Suppressor macrophage treated with lipopolysaccharide for 1 hour (primary cell): ENCODE data around the gene TEFM.
"Not testable (repeated sequence)": the region's sequence is repeated elsewhere in the genome, so short reads cannot be mapped to it uniquely, and the experiment has no call there.

Experiments used
- DNase-seq, 3 donors: peaks; one replicate each; pipeline ENCODE4 v3.0.0-alpha.2; 2020 to 2022

Gene TEFM

GRCh38 chr17:30921544-30922196 is 15.6 kb upstream of the TEFM start, which contains the start of gene ADAP2:
ADAP2 (plus strand) TSS chr17:30921945; CDS start chr17:30922015, 70 bp downstream.
- peak; percentile 80 to 93 (median 86) for DNase-seq

GRCh38 chr17:30920683-30921543 is 14.9 kb upstream of the TEFM start:
- DNase-seq, result peak; percentile 29 to 45 (median 40)

- no peak for DNase-seq
Observed at GRCh38 chr17:30920282-30920681, 14.2 kb upstream of the TEFM start.

DNA sequence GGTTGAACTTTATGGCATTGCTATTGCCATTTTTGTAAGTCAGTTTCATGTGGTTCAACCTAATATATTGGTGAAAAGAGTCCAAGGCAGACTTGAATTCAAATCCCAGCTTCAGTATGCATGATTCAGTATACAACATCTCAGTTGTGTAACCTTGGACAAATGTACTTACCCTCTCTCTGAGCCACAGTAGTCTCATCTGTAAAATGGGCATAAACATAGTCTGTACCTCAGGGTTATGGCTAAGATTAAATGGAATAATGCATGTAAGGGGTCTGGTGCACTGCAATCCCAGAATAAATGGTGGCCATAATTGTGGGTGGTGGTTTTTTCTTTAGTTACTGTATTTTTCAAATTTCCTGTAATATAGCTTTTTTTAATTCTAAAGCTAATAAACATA is 11.0 kb upstream of the TEFM start:
- DNase-seq, result no peak

- DNase-seq, result no peak
Observed at GRCh38 chr17:30915833-30916611, 10.0 kb upstream of the TEFM start.

GRCh38 chr17:30913955-30914354 is 7.9 kb upstream of the TEFM start:
- DNase-seq, result no peak

DNA sequence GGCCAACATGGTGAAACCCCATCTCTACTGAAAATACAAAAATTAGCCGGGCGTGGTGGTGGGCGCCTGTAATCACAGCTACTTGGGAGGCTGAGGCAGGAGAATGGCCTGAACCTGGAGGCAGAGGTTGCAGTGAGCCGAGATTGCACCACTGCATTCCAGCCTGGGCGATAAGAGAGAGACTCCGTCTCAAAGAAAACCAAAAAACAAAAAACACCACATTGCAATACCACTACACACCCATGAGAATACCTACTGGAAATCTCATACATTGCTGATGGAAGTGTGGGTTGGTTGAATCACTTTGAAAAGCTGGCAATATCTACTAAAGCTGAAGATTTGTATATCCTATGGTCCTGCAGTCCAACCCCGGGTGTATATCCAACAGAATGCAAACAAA is 4.1 kb upstream of the TEFM start:
- not testable (repeated sequence) for DNase-seq

- no peak for DNase-seq
Observed at GRCh38 chr17:30908717-30909420, 2.8 kb upstream of the TEFM start.

- DNase-seq, result peak; percentile 34 to 38 (median 36)
Observed at GRCh38 chr17:30905742-30906100, 317 bp downstream of the TEFM start.

- DNase-seq, result no peak
Observed at GRCh38 chr17:30897311-30897710, 8.7 kb downstream of the TEFM start.

DNA sequence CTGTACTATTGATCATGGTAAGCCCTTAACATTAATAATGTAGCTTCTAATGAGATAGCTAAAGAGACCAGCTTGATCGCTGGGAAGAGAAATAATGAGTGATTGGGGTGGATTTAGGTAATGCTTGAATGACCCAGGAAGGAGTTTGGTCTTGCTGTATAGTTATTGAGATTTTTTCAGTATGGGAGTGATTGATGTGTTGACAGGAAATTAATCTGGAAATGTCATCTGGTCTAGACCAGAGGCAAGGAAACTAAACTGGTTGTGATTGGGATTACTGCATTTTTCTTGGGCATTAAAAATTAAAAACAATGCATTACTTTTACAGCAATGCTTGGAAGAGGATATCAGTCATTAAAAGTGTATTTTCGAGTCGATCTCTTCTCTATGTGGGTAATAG is 11.8 kb downstream of the TEFM start:
- DNase-seq, result no peak

GRCh38 chr17:30886187-30886586 is 19.9 kb downstream of the TEFM start:
- no peak for DNase-seq

GRCh38 chr17:30869005-30869404 is 37.0 kb downstream of the TEFM start:
- no peak for DNase-seq

DNA sequence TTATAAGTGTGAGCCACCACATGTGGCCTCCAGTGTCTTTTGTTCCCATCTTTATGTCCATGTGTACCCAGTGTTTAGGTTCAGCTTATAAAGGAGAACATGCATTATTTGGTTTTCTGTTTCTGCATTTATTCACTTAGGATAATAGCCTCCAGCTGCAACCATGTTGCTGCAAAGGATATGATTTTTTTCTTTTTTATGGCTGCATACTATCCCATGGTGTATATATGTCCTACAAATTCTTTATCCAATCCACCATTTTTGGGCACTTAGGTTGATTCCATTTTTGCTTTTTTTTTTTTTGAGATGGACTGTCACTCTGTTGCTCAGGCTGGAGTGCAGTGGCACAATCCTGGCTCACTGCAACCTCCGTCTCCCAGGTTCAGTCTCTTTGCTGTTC is 41.4 kb downstream of the TEFM start:
- no peak for DNase-seq

- no peak for DNase-seq
Observed at GRCh38 chr17:30858556-30859250, 47.3 kb downstream of the TEFM start.

GRCh38 chr17:30854146-30854545 is 51.9 kb downstream of the TEFM start:
- no peak for DNase-seq
